GM06990 (cell line): ENCODE data around the gene CRYGS.

ENCODE experiments used
- DNase-seq: peaks from one replicate; pipeline ENCODE4 v3.0.0-alpha.2; 2011; ENCODE audit not compliant: insufficient read length; ENCODE audit errors: extremely low read depth
- H3K27me3 ChIP-seq: replicated peaks from 2 replicates; pipeline ENCODE4 v1.6.0; 2011; ENCODE audit warnings: low read length; ENCODE audit not compliant: control insufficient read depth, insufficient read depth
- H3K36me3 ChIP-seq: 2 replicates; pipeline ENCODE4 v1.5.1; 2011; ENCODE audit warnings: low read length; ENCODE audit not compliant: control insufficient read depth, insufficient read depth
- H3K4me3 ChIP-seq: replicated peaks from 2 replicates; pipeline ENCODE4 v1.5.1; 2011; ENCODE audit warnings: low read depth, mild to moderate bottlenecking, control low read depth, low read length
- TF ChIP-seq, protein P1 (sequence below): IDR thresholded peaks from 2 replicates; pipeline ENCODE4 v1.5.1; 2011; ENCODE audit warnings: low read length, control low read depth, mild to moderate bottlenecking, inconsistent platforms; ENCODE audit not compliant: insufficient read depth, poor library complexity, severe bottlenecking

The CRYGS gene

GRCh38 chr3:186529201-186529999 lies 14.8 kb downstream of the CRYGS start:
- H3K4me3 ChIP-seq, result no peak overlapping the region
- DNase-seq, result no peak
- H3K27me3 ChIP-seq, result no peaks in the 10 kb centered on the region
- no peaks in the 10 kb centered on the region for H3K36me3 ChIP-seq
- TF ChIP-seq, protein P1, sequence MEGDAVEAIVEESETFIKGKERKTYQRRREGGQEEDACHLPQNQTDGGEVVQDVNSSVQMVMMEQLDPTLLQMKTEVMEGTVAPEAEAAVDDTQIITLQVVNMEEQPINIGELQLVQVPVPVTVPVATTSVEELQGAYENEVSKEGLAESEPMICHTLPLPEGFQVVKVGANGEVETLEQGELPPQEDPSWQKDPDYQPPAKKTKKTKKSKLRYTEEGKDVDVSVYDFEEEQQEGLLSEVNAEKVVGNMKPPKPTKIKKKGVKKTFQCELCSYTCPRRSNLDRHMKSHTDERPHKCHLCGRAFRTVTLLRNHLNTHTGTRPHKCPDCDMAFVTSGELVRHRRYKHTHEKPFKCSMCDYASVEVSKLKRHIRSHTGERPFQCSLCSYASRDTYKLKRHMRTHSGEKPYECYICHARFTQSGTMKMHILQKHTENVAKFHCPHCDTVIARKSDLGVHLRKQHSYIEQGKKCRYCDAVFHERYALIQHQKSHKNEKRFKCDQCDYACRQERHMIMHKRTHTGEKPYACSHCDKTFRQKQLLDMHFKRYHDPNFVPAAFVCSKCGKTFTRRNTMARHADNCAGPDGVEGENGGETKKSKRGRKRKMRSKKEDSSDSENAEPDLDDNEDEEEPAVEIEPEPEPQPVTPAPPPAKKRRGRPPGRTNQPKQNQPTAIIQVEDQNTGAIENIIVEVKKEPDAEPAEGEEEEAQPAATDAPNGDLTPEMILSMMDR, result no peak

DNA sequence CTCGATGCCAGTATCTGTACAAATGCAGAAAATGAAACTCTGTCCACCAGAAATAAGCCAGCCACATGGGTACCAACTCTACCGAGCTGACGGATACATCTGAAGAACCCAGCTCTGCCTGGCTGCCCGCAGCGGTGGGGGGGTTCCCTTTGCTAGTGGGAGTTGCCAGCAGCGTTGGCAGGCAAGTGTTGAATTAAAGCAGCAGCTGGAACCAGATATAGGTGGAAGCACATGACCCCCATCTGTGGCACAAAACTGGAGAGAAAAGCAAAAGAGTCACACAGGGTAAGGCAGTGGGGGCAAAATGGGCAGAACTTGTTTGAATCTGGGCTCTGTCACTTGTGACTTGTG lies 17.9 kb downstream of the CRYGS start:
- DNase-seq, result peak; percentile 60
- Histone ChIP-seq H3K4me3 (no peak overlapping the region), H3K27me3 (no peaks in the 10 kb centered on the region), H3K36me3 (no peaks in the 10 kb centered on the region)
- TF ChIP-seq, protein P1, result no peak

- TF ChIP-seq, protein P1, result no peak
- no peak for DNase-seq
- H3K27me3 ChIP-seq, result no peaks in the 10 kb centered on the region
- peak overlapping the region; percentile 24; the same call in 1 of the 2 replicates for H3K4me3 ChIP-seq
- no peaks in the 10 kb centered on the region for H3K36me3 ChIP-seq
Observed at GRCh38 chr3:186525369-186526255, 18.6 kb downstream of the CRYGS start.

DNA sequence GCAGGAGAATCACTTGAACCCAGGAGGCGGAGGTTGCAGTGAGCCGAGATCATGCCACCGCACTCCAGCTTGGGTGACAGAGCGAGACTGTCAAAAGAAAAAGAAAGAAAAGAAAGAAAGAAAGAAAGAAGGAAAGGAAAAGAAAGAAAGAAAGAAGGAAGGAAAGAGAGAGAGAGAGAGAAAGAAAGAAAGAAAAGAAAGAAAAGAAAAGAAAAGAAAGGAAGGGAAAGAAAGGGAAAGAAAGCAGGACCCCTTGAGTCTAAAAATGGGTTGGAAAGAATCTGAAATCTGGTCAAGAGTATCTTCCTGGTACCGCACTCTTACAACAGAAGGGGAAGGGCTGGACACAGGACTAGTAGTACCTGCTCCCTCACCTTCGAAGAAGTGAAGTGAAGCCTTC lies 19.6 kb downstream of the CRYGS start:
- Histone ChIP-seq H3K27me3 (no peaks in the 10 kb centered on the region), H3K36me3 (no peaks in the 10 kb centered on the region), H3K4me3 (no peak overlapping the region)
- TF ChIP-seq, protein P1, result no peak
- DNase-seq, result no peak

DNA sequence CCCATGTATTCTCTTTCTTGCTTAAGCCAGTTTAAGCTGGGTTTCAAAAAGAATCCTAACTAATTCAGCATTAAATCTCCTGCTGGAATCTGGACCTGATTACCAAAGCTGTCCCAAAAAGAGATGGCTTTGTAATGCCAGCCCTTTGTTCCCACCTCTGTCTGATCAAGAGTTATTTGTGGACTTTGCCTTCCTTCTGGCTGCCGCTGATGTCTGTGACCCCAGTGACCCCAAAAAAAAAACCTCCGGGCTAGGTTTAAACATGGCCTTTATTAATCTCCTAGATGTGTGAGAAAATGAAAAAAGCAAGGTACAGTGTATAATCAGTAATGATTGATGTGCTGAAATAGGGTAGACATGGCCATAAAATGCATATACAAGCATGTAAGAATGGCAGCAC lies 20.7 kb downstream of the CRYGS start:
- TF ChIP-seq, protein P1, result no peak
- no peak for DNase-seq
- H3K27me3 ChIP-seq, result no peaks in the 10 kb centered on the region
- no peak overlapping the region for H3K4me3 ChIP-seq
- no peaks in the 10 kb centered on the region for H3K36me3 ChIP-seq
